AG10803 (cell line): Measurements from ENCODE around the gene PDRG1.

ENCODE experiments used
- DNase-seq: peaks from one replicate; pipeline ENCODE4 v3.0.0; 2010; ENCODE audit warnings: low read depth
- H3K4me3 ChIP-seq: 2 replicates; pipeline ENCODE4 v1.5.1; 2011; ENCODE audit warnings: mild to moderate bottlenecking, low read length, control low read depth
- TF ChIP-seq, protein P1 (sequence below): conservative IDR thresholded peaks from 2 replicates; pipeline ENCODE4 v1.5.1; 2011; ENCODE audit warnings: mild to moderate bottlenecking, low read length, control low read depth, inconsistent platforms

Gene PDRG1

DNA sequence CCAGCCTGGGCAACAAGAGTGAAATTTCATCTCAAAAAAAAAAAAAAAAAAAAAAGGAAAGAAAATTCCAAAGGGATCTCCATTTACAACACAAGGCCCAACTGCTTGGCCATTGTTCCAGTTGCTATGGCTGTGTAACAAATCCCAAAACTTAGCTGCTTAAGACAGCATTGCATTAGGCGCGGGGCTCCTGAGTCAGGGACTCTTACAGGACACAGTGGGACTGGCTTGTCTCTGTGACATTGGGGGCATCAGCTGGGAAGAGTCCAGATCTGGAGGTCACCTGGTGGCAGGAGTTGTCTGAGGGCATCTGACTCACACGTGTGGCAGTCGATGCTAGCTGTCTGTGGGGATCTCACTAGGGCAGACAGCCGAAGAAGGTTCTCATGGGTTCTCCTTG is 45.8 kb downstream of the PDRG1 start:
- no peak overlapping the region for H3K4me3 ChIP-seq
- TF ChIP-seq, protein P1, sequence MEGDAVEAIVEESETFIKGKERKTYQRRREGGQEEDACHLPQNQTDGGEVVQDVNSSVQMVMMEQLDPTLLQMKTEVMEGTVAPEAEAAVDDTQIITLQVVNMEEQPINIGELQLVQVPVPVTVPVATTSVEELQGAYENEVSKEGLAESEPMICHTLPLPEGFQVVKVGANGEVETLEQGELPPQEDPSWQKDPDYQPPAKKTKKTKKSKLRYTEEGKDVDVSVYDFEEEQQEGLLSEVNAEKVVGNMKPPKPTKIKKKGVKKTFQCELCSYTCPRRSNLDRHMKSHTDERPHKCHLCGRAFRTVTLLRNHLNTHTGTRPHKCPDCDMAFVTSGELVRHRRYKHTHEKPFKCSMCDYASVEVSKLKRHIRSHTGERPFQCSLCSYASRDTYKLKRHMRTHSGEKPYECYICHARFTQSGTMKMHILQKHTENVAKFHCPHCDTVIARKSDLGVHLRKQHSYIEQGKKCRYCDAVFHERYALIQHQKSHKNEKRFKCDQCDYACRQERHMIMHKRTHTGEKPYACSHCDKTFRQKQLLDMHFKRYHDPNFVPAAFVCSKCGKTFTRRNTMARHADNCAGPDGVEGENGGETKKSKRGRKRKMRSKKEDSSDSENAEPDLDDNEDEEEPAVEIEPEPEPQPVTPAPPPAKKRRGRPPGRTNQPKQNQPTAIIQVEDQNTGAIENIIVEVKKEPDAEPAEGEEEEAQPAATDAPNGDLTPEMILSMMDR, result no peak
- DNase-seq, result no peak

DNA sequence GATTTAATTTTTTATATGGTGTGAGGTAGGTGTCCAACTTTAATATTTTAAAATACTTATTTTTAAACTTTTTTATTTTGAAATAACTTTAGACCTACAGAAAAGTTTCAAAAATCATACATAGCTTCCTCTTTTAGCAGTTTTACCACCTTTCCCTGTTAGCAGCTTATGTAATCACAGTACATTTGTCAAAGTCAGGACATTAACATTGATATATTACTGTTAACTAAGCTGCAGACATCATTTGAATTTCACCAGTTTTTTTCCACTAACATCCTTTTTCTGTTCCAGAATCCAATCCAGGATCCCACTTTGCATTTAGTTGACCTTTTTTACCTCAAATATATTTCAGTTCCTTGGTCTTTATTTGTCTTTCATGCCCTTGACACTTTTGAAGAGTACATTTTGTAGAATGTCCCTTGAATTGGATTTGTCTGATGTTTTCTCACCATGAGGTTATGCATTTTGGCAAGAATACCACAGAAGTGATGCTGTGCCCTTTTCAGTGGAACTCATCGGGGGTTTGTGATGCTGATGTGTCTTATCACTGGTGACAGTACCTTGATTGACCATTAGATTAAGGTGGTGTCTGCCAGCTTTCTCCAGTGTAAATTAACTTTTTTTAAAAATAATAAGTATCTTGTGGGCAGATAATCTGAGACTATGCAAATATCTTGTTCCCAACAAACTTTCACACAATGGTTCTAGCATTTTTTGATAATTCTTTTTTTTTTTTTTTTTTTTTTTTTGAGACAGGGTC is 48.0 kb downstream of the PDRG1 start:
- no peak for DNase-seq
- H3K4me3 ChIP-seq, result no peak overlapping the region
- TF ChIP-seq, protein P1, result no peak

DNA sequence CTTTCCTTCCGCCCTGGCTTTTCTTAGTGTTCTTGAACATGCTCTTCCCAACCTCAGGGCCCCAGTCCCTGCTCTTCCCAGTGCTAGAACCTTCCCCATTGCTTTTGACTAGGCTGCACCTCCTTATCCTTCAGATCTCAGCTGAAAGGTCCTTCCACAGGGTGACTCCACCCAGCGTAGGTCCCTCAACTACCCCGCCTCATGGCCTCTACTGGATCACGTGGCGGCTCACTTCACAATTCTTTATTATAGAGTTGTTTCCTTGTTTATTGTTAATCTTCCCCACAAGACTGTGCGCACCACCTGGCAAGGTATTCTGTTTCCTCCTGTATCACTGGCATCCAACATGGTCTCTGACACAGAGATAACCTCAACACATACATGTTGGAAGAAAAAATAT is 50.2 kb downstream of the PDRG1 start:
- no peak overlapping the region for H3K4me3 ChIP-seq
- DNase-seq, result no peak
- TF ChIP-seq, protein P1, result no peak

DNA sequence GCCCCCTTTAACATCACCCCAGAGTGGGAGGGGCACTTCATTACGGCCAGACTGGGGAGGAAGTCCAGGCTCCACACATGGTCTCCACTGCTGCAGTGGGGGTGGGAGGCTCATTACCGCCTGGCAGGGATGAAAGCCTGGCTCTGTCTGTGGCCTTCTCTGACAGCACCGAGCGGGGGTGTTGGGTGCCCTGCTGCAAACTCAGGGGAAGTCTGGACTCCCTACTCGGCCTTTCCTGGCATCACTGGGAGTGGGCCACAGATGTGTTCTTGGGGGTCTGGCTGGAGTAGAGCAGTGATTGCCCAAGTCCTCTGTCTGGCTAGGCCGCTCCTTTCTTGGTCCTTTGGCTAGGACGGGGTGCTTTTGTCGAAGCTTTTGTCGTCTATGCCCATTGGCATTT is 54.3 kb downstream of the PDRG1 start:
- no peak for DNase-seq
- TF ChIP-seq, protein P1, result no peak
- H3K4me3 ChIP-seq, result no peak overlapping the region

DNA sequence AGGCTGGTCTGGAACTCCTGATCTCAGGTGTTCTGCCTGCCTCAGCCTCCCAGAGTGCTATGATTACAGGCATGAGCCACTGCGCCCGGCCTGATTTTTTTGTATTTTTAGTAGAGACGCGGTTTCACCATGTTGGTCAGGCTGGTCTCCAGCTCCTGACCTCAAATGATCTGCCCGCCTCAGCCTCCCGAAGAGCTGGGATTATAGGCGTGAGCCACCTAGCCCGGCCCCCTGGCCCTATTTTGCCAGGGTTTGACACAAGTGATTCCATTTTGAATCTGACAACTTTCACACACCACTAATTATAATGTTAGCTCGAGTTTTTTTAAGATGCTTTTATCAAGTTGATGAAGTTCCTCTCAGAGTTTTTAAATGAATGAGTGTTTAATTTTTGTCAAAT is 55.8 kb downstream of the PDRG1 start:
- DNase-seq, result no peak
- TF ChIP-seq, protein P1, result no peak
- no peak overlapping the region for H3K4me3 ChIP-seq

DNA sequence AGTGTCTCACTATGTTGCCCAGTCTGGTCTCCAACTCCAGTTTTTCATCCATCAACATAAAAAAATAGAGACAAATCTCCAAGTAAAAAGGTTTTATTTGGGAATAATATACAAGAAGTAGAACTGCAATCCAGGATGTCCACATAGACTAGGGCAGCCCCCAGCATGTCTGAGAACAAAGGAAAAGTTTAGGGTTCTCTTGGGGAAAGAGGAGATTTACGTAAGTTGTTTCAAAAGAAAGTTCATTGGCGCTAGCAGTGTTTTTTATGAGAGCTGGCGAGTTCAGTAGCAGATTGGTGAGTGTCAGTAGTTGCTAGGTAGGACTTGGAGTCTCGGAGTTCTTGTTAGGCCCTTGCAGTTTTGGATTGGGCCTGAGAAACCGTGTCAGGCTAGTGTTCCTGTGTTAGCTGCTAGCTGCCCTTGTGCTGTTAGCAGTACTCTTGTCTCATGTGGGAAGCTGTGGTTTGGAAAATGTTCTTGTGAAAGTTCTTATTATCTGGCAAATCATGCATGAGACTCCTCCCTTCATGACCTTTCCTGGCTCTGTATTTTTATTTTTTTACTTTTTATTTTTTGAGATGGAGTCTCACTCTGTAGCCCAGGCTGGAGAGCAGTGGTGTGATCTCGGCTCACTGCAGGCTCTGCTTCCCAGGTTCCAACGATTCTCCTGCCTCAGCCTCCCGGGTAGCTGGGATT is 56.7 kb downstream of the PDRG1 start:
- DNase-seq, result peak; percentile 73
- no peak overlapping the region for H3K4me3 ChIP-seq
- TF ChIP-seq, protein P1, result no peak
